NCI-H774 (cell line): ENCODE results near the gene RBM28.
"Not testable (repeated sequence)": the region's sequence is repeated elsewhere in the genome, so short reads cannot be mapped to it uniquely, and the experiment has no call there.

ENCODE experiments used
- DNase-seq: peaks from one replicate; lab custom pipeline; 2025; lab: John Stamatoyannopoulos, UW

RBM28 gene

DNA sequence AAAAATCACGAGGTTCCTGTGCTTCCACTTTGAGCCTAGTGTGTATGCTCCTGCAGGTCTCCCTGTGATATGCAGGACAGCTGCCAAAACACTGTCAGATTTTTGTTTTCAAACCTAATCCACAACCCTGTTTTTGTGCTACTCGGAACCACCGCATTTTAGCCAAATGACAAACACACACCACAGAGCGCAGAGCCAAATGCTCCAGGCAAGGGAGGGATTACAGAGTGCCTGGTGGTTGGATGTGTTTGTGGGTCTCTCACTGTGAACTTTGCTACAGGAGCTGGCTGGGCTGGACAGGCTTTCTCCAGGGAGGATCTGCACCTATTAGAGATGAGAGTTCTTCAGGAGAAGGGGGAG, 5.7 kb upstream of the RBM28 start:
- DNase-seq = no peak

DNA sequence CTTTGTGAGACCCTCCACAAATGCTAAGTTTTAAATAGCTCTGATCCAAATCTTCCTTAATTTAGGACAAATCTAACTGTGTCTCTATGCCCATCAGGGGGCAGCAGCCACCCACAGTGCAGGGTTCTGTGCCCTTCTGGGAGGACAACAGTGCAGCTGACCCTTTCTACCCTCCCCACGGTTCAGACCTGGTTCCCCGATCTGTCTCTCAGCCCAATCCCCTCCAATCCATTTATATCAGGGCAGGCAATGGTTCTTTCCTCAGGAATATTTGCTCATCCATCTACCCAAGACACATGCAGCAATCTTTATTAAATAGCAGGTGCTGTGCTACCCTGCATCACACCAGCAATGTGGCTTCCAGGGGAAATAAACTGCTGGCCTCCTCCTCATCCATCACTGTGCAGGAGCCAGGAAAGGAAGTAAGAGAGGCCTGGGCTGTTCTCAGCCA, 4.0 kb upstream of the RBM28 start:
- no peak for DNase-seq

- no peak for DNase-seq
These were observed 695 bp upstream of the RBM28 start for GRCh38 chr7:128344431-128344774.

- DNase-seq = no peak
These were observed 2.0 kb downstream of the RBM28 start for GRCh38 chr7:128341733-128342132.

- no peak for DNase-seq
These were observed 8.0 kb downstream of the RBM28 start for GRCh38 chr7:128335730-128336129.

DNA sequence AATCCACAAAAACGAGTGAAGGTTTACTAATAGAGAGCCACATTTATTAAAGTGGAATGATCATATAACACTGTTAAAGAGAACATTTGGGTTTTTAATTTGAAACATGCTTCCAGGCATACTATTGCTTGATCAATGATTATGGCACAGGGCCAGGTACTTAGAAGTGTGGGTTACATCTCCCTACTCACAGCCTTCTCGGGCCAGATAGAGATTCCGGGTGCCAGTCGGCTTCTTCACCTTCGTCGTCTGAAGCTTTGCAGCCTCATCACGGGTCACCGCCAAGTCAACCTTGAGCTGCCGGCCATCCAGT, 19.4 kb downstream of the RBM28 start:
- DNase-seq = no peak

GRCh38 chr7:128323459-128324367, 20.0 kb downstream of the RBM28 start:
- DNase-seq = no peak

DNA sequence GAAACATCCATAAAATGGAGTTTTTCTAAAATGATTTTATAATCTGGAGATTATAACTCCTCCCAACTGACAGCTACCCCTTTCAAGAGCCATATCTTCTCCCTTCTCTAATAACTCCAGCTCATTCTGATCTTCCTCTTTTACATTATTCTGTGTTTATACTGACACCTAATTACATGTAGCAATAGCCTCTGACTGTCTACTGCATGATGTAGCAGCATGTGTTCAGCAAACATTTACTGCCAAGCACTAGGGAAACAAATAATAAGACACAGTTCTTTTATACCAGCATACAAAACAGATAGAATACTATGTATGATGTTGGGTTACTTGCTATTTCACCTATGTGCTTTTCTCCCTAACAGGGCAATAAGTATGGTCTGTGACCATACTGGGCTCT, 20.7 kb downstream of the RBM28 start:
- DNase-seq = no peak

DNA sequence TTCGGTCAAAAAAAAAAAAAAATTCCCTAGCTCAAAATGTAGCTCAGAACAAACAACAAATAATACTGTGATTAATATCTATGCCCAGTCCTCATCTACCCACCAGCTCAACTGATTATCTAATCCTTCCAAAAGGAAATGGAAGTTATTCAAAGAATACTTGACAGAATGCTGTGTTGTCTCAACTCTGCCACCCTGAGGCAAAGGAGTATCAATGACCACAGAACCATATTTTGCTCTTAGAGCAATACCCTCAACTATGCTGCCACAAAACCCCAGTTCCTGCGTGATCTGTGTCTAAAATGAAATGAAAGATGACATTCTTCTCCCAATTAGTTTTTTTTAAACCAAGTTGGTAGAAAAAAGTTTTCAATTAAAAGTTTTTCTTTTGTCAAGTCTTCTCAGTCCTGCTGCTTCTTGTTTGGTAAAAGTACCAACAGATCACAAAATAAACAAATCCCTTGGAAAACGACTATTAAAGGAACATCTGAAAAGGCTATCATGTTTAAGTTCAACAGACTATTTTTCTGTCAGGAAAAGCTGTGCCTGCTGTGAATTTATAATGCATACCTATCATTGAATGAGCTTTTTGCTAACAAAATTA, 21.6 kb downstream of the RBM28 start:
- DNase-seq = no peak

DNA sequence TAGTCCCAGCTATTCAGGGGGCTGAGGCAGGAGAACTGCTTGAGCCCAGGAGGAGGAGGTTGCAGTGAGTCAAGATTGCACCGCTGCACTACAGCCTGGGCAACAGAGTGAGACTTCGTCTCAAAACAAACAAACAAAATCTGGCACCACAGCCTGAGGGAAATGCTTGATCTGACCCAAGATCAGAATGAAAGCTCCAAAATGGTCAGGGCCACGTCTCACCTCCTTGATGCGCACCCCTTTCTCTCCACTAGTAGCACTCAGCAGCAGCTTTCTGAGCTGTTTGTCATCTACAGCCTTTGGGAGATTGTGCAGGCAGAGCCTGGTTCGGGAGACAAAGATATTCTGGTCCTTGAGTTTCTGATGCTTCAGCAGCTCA, 22.7 kb downstream of the RBM28 start:
- no peak for DNase-seq

DNA sequence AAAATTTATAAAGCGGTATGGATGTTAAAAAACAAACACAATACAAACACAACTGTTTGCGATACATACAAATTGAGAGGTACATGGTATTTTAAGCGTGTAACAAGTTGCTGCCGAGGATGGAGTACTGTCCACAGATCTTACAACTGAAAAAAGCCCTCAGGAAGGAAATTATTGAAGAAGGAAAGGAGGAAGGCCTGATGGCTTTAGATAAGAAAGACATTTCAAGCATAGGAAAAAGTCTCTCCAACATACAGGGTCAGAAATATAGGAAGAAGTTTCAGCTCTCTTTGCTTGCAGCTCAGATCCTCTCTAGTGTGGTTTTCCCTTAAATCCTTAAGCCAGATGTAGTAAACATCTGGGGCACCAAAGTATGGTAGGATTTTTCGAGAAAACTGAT, 25.0 kb downstream of the RBM28 start:
- DNase-seq = no peak

- no peak for DNase-seq
These were observed 32.7 kb downstream of the RBM28 start for GRCh38 chr7:128311013-128311412.

DNA sequence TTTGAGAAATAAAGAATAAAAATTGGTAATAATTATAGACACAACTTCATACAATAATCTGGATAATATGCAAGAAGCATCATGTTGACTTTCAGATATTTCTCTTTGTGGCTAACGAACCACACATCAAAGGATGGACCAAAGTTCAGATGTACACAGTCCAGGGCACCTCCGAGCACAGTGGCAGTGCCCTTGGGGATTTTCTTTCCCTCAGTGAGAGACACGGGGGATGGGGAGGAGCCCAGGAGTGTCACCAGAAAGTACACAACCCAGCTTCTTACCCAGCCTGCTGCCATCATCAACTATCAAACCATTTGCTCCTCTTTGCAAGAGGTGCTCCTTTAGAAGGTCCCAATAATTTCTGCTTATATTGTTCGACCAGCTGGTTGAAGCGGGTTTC, 33.2 kb downstream of the RBM28 start:
- DNase-seq = no peak

DNA sequence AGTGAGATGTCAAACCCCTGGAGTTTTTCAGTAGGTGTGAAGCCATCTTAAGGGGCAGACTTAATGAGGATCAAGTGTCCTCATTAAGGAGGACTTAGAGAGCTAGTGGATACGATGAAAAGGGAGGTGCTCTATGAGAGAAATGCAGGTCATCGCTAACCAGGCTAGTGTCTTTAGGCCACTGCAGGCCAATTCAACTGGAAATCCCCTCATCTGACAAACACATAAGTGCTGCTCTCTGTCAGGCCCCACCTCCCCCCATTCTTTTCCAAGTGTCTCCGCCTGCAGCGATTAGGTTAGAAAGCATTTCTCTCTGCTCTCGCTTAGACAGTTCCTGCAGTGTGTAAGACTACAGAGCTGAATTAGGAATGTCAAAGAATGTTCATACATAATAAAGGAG, 33.7 kb downstream of the RBM28 start:
- DNase-seq = no peak

GRCh38 chr7:128309124-128309523, 34.6 kb downstream of the RBM28 start:
- DNase-seq = no peak

GRCh38 chr7:128307061-128307460, 36.6 kb downstream of the RBM28 start:
- no peak for DNase-seq

DNA sequence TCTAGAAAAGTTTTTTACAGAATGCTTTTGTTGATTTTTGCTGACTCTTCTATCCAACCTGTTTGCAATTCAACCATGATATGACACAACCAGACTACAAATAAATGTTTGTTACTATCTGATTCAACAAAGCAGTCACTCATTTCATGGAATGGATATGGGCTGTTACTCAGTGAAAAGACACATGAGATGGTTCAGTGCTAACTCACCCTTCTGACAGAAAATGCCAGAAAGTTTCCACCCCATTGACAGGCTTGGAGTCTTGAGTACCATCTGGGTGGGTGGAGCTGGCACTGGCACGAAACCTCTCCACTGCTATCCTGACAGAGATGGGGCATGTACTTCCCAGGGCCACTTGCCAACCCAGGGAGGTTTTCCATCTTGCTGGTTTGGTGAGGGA, 39.5 kb downstream of the RBM28 start:
- no peak for DNase-seq

DNA sequence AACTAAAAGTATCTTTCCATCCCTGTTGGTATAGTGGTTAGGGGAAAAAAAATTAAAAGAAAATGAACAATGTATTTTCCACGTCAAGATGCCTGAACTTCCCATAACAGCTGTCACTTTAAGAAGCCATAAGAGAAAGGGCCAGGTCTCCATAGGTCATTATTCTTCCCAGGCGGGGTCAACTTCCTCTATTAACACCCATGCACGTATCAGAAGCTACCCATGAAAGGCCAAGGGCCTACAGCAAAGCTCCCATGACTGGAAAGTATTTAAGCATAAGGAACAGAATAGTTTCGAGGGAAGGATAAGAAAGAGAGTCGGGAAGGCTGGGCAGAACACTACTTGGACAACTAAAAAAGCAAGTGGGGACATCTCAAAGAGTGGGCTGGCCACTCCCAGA, 40.1 kb downstream of the RBM28 start:
- DNase-seq = no peak

DNA sequence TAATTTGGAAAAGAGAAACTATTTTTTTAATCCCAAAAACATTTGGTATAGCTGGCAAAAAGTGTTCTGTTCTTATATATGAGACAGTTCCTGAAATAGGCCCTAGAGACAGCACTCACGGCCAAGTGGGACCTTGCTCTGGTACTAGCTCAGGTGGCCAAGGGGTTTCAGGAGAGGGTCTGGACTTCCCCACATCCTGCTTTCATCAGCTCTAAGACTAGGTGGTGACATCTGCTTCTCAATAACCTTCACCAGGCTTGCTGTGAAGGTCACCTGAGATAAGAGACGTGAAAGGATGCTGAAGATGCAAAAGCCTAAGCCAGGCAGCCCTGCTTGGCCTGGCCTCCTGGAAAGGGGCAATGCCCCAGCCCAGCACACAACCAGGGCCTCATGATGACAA, 40.6 kb downstream of the RBM28 start:
- DNase-seq = no peak

GRCh38 chr7:128302139-128302538, 41.6 kb downstream of the RBM28 start:
- no peak for DNase-seq

- DNase-seq = no peak
These were observed 44.5 kb downstream of the RBM28 start for GRCh38 chr7:128299109-128299607.

- DNase-seq = not testable (repeated sequence)
These were observed 45.7 kb downstream of the RBM28 start for GRCh38 chr7:128298004-128298403.

DNA sequence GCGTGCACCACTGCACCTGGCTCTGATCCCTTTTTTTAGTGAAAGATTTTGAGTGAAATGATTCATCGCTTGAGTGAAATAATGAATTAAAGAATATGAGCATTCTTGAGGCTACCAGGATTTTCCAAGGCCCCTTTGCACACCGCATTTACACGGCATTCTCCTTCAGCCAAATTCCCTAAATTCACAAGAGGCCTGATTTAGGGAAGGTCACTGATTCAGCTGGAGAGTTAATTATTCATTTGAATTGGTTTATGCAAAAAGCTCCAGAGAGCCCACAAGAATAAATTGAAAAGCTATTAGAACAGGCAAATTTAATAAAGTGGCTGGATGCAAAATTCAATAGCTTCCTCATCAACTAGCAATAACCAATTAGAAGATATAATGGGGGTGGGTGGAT, 56.2 kb downstream of the RBM28 start:
- no peak for DNase-seq

DNA sequence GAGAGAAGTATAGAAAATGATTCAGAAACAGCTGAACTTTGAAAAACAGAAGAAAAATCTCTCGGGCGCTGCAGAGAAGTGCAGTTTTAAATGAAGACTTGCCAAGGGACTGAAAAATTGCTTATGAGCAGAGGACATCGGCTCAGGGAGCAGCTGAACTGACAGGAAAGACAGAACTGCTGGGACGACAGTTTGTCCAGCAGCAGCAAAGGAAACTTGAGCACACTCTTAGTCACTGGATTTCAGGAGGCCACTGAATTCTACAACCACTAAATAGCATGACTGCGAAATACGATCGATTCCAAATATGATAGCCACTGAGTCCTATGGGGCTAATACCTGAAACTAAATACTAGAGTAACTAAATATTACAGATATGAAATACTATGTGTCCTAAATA, 59.6 kb downstream of the RBM28 start:
- no peak for DNase-seq
